GM10266 (cell line): ENCODE data around the gene ADAM8.

Source experiments
- DNase-seq: peaks from one replicate; pipeline ENCODE4 v3.0.0; 2012; ENCODE audit errors: extremely low spot score
- TF ChIP-seq, protein P1 (sequence below): IDR thresholded peaks from 2 replicates; pipeline ENCODE4 v1.5.1; 2012; ENCODE audit warnings: mild to moderate bottlenecking, low read depth; ENCODE audit not compliant: control insufficient read depth, insufficient read depth; ENCODE audit errors: missing control alignments

Gene ADAM8

DNA sequence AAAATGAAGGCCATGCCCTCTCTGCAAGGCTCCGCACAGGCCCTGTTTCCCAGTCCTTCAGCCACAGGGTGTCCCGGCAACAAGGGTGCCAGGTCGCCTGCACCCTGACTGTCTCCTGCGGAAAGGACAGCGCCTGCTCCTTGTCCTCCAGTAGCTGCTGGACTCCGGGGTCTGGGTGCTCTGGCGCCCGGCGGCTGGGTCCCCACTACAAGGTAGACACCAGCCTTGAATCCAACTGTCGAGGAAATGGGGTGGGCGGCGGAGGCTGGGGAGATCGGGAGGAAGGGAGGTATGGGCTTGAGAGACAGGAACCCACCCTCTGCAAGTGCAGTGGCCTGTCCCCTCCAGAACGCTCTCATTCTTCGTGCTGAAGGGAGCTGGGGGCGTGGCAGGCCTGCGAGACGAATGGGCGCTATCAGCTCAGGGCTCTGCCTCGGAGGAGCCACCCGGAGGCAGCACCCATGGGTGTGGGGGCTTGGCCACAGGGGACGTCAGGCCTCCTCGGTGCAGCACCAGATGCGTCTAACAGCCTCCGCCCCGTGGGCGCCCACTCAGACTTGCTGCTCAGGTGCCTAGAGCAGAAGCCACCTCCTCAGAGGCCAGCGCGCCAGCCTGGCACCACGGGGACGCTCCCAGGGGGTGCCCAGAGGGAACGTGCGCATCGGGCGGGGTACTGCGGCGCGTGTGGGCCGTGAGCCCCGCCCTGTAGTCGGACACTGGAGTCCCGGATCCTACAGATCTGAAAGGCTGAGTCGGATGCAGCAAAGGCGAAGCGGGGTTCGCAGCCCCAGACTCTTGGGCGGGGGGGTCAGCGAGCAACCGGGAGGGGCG, 15.6 kb downstream of the ADAM8 start:
- TF ChIP-seq, protein P1, sequence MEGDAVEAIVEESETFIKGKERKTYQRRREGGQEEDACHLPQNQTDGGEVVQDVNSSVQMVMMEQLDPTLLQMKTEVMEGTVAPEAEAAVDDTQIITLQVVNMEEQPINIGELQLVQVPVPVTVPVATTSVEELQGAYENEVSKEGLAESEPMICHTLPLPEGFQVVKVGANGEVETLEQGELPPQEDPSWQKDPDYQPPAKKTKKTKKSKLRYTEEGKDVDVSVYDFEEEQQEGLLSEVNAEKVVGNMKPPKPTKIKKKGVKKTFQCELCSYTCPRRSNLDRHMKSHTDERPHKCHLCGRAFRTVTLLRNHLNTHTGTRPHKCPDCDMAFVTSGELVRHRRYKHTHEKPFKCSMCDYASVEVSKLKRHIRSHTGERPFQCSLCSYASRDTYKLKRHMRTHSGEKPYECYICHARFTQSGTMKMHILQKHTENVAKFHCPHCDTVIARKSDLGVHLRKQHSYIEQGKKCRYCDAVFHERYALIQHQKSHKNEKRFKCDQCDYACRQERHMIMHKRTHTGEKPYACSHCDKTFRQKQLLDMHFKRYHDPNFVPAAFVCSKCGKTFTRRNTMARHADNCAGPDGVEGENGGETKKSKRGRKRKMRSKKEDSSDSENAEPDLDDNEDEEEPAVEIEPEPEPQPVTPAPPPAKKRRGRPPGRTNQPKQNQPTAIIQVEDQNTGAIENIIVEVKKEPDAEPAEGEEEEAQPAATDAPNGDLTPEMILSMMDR: no peak
- peak; percentile 83 for DNase-seq

GRCh38 chr10:133259602-133259989, 17.1 kb downstream of the ADAM8 start:
- TF ChIP-seq, protein P1: no peak

DNA sequence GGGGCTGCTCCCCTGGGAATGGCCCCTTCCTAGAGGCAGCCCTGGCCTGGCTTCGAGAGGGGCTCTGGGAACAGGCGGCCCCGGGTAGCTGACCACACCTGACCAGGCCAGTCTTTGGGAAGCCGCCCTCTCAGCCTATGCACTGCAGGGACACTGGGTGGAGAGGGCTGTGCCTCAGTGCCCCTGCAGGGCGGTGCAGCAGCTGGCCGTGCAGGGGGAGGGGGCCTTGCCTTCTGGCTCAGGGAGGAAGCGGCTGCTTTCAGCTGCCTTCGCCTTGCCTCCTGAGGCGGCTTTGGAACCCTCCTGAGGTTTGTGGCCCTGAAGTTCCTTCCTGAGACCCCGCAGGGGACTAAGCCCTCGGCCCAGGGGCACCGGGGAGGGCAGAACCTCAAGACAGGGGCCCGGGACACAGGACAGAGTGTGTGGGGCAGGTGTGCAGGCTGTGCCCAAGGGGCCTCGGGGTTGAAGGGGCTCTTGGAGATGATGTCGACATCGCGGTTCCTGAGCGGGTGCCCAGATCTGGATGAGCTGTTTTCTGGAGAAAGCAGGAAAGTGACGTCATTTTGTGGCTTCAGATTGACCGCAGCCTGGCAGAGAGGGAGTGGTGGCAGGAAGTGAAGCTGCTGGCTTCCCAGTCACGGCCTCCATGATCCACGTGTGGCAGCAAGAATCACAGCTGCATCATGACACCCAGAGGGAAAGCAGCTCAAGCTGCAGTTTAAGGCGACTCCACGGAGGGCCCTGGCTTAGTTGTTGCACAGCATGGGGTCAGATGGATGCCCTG, 17.7 kb downstream of the ADAM8 start:
- DNase-seq: no peak
- TF ChIP-seq, protein P1: no peak

More at GRCh38 chr10:133259602-133259989, 17.1 kb downstream of the ADAM8 start:
- DNase-seq: no peak

GRCh38 chr10:133258066-133258817, 18.4 kb downstream of the ADAM8 start:
- TF ChIP-seq, protein P1: no peak
- DNase-seq: no peak

GRCh38 chr10:133257489-133258065, 19.1 kb downstream of the ADAM8 start:
- peak; percentile 66 for DNase-seq
- TF ChIP-seq, protein P1: peak; percentile 53

GRCh38 chr10:133255323-133255722, 21.3 kb downstream of the ADAM8 start:
- no peak for DNase-seq
- TF ChIP-seq, protein P1: no peak
